ENCODE results near the gene TRIOBP.

The TRIOBP gene

DNA sequence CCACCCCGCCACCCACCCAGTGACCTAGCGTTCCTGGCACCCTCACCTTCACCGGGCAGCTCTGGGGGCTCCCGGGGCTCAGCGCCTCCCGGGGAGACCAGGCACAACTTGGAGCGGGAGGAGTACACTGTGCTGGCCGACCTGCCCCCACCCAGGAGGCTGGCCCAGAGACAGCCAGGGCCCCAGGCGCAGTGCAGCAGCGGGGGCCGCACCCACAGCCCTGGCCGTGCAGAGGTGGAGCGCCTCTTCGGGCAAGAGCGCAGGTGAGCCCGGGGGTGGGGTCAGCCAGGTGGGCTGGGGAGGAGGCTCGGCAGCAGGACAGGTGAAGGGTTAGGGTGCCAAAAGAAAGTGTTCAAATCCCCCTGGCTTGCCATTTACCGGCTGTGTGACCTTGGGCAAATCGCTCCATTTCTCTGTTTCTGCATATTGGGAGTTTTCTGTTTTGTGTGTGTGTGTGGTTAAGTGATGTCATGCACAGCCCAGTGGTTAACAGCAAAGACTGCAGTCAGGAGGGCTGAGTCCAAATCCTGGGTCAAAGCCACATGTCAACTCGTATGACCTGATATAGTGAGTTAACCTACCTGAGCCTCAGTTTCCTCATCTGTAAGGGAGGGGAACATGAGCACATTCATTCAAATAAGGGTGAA is 29.5 kb downstream of the TRIOBP start:
- no peak for DNase-seq (ENCODE audit: low read depth in 2 of 2)

DNA sequence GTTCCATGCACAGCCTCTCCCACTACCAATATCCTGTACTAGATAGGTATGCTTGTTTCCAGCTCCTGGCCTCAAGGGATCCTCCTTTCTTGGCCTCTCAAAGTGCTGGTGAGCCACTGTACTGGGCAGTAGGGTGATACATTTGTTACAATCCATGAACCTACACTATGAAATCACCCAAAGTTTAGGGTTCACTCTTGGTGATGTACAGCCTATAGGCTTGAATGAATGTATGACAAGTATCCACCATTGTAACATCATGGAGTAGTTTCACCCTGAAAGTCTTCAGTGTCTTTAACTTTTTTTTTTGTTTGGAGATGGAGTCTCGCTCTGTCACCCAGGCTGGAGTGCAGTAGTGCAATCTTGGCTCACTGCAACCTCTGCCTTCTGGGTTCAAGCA is 31.8 kb downstream of the TRIOBP start:
- DNase-seq (ENCODE audit: low read depth in 2 of 2): no peak

DNA sequence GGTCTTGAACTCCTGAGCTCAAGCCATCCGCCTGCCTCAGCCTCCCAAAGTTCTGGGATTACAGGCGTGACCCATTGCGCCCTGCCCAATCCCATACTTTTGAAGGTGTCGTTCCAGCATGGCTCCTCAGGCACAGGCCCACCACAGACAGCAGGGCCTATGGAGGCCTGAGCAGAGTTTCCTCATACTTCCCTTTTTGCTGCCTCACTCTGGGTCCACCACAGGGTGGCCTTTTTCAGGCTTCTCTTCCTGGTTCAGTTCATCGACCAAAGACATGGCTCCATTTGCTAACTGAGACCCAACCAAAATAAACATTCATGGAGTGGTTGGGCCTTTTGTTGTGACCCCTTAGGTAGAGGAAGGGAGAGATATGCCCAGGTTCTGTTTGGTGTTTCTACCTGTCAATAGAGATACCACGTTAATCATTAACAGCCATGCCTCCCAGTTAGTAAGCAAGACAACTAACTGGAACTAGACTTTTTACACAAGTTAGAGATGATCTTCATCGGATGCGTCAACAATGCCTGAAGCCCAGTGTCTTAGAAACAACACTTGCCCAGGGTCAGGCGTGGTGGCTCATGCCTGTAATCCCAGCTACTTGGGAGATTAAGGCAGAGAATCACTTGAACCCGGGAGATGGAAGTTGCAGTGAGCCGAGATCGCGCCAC is 35.1 kb downstream of the TRIOBP start:
- DNase-seq (ENCODE audit: low read depth in 2 of 2): no peak

DNA sequence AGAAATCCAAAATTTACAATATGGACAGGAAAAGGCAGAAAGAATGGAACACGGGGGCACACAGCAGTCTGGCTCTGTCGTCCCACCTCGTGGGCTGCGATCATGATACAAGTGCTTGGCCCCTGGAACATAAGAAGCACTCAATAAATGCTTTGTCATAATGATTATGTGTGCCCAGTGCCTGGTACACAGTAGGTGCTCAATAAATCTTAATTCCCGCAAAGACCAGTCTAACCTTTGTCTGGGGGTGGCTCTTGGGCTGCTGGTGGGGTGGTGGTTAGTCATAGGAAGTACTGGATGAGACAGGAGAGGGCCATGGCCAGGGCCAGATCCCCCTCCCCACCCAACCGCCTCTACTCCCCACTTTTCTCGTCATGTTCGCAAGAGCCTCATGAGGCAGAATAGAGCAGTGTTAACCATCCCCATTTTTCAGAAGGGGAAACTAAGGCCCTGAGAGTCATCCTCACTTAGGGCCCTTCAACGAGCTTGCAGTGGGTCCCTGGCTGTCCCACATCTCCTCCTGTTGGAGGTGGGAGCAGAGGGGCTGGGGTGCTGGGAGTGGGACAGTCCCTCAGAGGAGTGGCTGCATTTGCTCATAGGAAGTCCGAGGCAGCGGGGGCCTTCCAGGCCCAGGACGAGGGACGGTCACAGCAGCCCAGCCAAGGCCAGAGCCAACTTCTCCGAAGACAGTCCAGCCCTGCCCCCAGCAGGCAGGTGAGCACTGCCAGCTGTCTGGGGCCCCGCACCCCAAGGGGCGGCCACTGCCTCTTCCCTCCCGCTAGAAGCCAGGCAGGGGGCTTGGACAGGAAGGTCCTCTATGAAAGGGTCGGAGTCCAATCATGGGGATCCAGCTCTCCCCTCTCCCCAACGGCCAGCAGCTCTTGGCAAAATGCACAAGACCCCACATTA is 36.1 kb downstream of the TRIOBP start:
- no peak for DNase-seq (ENCODE audit: low read depth in 2 of 2)

DNA sequence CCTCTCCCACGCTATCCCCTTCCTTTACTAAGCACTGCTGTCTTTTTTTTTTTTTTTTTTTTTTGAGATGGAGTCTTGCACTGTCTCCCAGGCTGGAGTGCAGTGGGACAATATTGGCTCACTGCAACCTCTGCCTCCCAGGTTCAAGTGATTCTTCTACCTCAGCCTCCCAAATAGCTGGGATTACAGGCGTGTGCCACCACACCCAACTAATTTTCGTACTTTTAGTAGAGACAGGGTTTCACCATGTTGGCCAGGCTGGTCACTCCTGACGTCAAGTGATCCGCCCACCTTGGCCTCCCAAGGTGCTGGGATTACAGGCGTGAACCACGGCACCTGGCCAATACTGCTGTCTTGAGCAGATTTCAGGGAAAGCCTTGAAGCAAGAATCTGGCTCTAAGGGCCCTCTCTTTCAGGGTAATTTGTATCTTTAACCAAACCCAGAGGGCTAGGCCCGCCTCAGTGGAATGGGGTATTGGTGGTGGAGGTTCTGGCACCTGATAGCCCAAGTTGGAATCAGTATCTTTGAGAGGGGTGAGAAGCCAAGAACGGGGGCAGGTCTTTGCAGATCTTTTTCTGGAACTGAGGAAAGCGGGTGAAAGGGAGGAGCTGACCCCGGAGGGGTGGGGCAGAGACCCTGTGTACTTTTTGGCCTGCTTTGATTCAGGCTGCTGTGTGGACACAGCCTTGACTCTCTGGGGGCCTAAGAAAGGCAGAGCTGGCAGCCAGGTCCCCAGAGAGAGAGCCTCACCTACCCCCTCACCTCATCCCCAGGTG is 37.0 kb downstream of the TRIOBP start:
- DNase-seq (ENCODE audit: low read depth in 2 of 2): no peak

DNA sequence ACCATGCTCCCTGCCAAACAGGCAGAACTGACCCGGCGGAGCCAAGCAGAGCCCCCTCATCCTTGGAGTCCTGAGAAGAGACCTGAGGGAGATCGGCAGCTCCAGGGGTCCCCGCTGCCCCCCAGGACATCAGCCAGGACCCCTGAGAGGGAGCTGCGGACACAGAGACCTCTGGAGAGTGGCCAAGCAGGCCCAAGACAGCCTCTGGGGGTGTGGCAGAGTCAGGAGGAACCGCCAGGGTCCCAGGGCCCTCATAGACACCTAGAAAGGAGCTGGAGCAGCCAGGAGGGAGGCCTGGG is 37.5 kb downstream of the TRIOBP start:
- no peak for DNase-seq (ENCODE audit: low read depth in 2 of 2)

DNA sequence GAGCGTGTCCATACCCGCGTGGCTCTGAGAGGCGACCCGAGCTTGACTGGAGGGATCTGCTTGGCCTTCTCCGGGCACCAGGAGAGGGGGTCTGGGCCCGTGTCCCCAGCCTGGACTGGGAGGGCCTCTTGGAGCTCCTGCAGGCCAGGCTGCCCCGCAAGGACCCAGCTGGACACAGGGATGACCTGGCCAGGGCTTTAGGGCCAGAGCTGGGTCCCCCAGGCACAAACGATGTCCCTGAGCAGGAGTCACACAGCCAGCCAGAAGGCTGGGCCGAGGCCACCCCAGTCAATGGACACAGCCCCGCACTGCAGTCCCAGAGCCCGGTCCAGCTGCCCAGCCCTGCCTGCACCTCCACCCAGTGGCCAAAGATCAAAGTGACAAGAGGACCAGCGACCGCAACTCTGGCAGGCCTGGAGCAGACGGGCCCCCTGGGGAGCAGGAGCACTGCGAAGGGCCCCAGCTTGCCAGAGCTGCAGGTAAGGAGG is 38.2 kb downstream of the TRIOBP start:
- no peak for DNase-seq (ENCODE audit: low read depth in 2 of 2)

DNA sequence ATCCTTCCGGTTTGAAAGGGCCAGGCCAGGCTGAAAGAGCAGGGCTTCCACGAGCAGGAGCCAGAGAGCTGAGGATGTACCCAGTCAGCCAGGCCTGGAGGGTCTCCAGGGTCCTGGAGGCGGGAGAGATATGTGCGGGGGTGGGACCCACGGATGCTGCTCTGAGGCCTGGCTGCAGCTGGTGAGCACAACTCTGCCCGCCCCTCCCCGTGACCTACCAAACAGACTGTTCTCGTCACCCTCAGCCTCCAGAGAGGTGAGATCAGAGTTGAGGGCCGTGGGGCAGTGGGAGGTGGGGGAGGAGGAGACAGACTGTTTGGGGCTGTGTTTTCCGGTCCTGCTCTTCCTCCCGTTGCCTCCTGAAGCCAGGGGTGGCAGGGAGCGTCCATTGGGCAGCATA is 42.2 kb downstream of the TRIOBP start:
- no peak for DNase-seq (ENCODE audit: low read depth in 2 of 2)

DNA sequence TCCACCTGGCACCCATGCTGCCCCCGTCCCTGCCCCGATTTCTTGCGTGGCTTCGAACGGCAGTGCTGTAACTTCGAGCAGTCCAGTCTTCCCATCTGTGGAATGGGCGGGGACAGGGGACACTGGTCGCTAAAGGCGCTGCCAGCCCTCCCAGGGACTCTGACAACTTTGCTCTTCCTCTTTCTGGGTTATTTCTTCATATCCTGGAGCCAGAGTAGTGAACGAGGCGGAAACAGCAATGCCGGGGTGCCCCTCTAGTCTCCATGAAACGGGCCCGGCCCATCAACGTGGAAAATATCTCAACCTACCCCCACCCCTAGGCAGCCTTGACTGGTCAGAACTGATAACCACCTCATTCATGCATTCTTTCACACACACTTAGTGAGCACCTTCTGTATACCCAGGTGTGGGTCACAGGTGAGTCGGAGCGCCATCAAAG is 42.8 kb downstream of the TRIOBP start:
- DNase-seq (ENCODE audit: low read depth in 2 of 2): no peak

DNA sequence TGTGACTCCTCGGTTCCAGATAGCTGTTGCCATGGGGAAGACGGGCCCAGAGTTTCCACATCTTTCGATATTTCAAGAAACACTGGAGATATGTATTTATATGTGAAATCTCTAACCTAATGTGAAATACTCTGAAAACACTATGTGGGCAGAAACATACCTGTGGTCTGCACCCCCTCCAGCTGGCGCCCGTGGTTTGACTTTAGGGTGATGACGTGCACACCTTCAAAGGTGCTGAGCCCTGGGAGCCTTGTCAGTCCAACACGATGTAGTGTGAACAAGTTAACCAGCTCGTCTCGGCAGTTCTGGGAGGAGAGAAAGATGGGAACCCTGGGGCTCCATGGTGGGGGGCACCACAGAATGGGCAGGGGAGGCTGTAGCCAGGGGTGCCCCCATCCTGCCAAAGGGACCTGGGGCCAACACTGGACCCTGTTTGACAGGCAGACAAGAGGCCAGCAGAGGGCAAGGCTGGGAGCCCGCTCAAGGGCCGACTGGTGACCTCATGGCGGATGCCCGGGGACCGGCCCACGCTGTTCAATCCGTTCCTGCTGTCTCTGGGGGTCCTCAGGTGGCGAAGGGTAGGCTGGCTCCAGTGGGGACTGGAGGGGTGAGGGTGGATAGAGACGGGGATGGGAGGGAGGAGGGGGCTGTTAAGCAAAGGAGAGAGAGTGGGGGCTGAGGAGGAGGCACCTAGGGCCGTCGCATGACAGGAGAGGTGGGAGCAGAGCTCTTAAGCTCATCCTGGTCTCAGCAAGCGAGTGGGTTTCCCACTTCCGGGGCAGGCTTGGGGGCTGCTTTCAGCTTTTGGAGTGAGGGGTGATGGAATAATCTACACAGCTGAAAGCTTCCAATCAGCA is 43.8 kb downstream of the TRIOBP start:
- no peak for DNase-seq (ENCODE audit: low read depth in 2 of 2)

DNA sequence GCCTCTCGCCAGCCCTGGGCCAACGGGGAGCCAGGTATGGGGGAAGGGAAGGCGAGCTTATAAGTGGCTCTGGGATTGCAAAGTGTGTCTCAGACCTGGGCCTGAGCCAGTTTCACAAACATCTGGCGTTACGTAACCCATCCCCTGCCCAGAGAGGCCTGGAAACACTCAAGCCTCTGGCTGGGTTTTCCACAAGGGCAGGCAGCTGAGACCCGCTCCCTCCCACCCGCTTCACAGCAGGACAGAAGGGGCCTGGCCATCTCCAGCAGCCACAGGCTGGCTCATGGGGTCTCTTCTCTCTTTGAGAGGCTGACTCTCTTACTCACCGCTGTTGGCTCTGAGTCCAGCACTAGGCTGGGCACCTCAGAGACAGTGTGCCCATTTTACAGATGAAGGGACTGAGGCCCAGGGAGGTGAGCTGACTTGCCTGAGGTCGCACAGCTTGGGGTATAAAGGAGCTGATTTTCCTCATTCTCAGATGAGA is 44.5 kb downstream of the TRIOBP start:
- peak; percentile 96 for DNase-seq (ENCODE audit: low read depth in 2 of 2)

DNA sequence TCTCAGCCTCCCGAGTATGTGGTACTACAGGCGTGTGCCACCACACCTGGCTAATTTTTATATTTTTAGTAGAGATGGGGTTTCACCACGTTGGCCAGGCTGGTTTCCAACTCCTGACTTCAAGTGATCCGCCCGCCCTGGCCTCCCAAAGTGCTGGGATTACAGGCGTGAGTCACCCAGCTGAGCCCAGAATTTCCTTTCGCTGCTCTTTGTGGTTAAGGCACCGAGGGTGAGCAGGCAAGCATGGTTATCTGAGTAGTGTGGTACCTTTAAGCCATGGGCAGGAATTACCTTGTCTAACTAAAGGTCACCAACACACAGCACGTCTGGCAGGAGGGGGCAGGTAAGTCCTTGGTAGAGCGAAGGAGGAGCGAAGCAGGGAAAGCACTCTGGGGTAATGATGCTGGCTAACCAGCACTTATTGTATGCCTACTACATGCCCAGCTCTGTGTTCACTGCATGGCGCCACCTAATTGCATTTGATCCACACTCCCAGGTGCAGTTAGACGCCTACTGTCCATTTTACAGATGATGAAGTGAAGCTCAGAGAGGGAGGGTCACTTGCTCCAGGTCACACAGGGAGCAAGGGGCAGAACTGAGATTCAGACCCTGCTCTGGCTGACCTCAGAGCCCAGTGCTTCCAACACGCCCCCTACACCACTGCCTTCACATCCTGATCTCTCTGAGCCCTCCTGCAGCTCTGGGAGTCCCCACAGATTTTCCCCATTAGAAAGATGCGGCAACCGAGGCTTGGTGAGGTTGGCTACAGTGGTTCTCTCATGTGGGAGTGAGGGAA is 45.7 kb downstream of the TRIOBP start:
- peak; percentile 47 to 57 for DNase-seq (ENCODE audit: low read depth in 2 of 2)

DNA sequence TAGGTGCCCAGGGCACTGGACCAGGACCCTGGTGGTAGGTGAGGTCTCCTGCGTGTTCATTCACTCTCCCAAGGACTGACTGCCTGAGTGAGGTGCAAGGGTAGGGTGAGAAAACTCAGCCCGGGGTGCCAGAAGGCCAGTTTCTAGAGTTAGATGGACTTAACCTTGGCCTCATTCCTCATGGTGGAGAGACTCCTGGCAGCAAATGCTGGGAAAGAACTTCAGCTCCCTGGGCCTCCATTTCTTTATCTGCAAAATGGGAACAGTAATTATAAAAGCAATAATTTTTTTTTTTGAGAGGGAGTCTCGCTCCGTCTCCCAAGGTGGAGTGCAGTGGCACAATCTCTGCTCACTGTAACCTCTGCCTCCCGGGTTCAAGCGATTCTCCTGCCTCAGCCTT is 47.7 kb downstream of the TRIOBP start:
- DNase-seq (ENCODE audit: low read depth in 2 of 2): no peak

DNA sequence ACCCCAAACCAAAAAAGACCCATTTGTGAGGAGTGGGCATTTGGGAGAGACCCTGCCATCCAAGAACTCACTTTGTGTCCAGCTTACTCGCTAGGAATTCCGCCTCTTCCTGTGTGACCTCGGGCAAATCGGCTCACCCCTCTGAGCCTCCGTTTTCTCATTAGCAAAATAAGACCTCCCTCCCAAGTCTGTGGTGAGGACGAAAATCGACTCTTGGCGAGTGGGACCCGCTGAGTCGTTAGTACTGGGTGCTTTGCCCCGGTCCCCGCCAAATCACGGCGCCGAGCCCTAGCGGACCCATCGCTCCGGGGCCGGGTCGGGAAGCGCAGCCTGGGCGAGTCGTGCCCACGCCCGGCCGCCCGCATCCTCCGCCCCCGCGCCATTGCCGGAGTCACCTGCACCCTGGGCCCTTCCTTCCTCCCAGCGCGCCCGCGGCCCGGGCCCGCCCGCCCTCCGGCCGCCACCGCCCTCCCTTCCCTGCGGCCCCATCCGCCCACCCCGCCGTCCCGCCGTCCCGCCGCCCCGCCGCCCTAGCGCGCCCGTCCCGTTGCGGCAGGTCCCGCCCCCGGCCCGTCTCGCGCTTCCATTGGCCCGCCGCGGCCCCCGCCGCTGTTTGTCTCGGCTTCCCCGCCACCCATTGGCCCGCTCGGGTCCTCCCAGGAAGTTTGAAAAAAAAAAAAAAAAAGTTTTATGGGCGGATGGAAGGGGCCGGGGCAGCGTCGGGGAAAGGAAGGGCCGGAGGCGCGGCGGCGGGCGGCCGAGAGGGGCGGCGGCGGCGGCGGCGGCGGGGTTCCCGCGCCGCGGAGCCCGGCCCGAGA is 48.9 kb downstream of the TRIOBP start:
- peak; percentile 70 to 73 for DNase-seq (ENCODE audit: low read depth in 2 of 2)

DNA sequence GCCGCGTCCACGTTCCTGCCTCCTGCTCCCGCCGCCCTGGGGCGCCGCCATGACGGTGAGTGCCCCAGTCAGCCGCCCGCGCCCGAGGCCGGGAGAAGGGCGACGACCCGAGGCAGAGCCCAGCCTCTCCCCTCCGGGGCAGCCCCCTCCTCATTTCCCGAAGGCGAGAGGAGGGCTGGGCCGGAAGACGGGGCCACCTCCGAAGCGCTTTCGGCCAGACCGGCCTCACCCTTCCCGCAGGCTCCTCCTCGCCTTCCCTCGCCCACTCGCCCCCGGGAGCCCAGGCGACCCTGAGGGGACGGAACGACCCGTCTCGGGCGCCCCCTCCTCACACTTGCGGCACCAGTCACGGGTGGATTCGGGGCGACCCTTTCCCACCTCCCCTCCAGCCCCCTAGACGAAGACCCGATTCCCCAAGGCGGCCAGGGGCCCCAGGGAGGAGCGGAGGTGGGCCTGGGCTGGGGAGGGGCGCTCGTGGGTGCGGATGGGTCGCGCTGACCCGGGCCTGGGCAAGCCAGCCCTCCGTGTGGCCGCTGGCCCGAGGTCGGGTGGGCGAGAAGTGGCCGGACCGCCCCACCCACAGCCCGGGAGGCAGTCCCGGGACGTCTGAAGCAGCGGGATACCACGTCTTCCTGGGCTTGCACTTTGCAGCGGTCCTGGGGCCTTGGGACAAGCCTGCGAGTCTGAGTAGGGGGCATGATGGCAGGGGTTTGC is 49.7 kb downstream of the TRIOBP start:
- no peak for DNase-seq (ENCODE audit: low read depth in 2 of 2)

DNA sequence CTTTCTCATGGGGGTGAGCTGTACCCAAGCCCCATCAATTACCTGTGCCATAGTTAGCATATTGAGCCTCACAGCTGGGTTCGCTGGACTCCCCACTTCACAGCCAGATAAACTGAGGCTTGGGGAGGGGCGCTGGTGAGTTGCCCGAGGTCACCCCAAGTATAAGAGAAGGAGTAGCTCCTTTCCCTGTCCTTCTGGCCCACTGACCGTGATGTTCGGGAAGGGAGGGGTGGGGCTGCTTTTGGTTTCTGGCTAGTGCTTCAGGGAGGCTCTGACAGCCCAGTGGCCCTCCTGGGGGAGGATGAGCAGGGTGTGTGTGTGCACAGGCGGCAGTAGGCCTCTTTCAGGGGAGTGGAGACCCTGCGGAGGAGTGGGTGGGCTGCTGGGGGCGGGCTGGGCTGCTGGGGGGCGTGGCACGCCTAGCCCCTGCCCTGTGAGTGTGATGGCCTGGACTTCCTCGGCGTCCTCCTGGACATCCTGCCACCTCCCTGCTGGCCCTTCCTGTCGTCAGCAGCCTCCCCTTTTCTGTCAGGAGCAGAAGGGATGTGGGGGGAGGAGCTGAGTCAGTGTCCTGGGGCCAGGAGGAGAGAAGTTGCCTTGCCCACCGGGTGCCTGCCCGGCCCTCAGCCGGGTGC is 50.3 kb downstream of the TRIOBP start:
- DNase-seq (ENCODE audit: low read depth in 2 of 2): no peak

DNA sequence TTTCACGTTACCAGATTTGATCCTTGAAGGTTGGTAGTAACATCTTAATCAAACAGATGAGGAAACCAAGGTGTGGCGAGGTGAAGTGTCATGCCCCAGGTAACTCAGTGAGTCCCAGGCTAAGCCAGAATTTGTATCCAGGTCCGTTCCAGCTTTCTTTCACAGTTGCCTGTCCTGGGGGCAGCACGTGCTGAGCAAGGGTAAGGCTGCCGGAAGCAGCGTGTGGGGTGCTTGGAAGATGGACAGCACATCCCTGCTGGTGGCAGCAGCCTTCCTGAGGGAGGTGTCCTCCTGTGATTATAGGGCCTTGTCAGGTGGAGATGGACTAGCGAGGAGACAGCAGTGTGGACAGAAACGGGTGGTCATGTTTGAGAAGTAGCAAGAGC is 50.9 kb downstream of the TRIOBP start:
- DNase-seq (ENCODE audit: low read depth in 2 of 2): no peak

DNA sequence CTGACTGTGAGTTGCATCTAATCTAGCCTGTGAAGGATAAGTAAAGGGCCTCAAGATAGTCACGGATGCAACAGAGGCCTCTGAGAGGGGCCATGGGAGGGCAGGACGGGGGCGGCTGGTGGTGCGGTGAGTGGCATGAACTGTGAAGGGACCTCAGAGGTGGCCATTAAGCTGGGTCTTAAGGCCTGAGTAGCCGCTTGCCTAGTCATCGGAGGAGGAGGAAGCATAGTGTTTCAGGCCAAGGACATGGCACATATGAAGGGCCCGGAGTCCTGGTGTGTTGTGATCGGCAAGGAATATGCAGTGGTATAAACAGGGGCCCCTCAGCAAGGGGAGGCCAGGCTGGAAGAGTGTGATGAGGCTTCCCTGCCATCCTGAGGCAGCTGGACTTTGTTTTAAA is 51.8 kb downstream of the TRIOBP start:
- DNase-seq (ENCODE audit: low read depth in 2 of 2): no peak
